ENCODE measurements around the gene ARHGAP23.
A peak's percentile ranks its signal among the peaks of the same experiment; 100 is the strongest.

The ARHGAP23 gene

GRCh38 chr17:38440614-38441397 lies 12.5 kb downstream of the ARHGAP23 start:
- FAIRE-seq (no peak), DNase-seq (ENCODE audit: low spot score) (no peak)

GRCh38 chr17:38441429-38442061 lies 13.3 kb downstream of the ARHGAP23 start:
- DNase-seq (ENCODE audit: low spot score): no peak
- FAIRE-seq: no peak

- DNase-seq (ENCODE audit: low spot score) (no peak), FAIRE-seq (no peak)
Observed at GRCh38 chr17:38442548-38442947, 14.3 kb downstream of the ARHGAP23 start.

GRCh38 chr17:38443356-38444031 lies 15.2 kb downstream of the ARHGAP23 start:
- FAIRE-seq (no peak), DNase-seq (ENCODE audit: low spot score) (no peak)

GRCh38 chr17:38444151-38444550 lies 15.9 kb downstream of the ARHGAP23 start:
- DNase-seq (ENCODE audit: low spot score): peak; percentile 78
- FAIRE-seq: no peak

- FAIRE-seq (no peak), DNase-seq (ENCODE audit: low spot score) (no peak)
Observed at GRCh38 chr17:38447502-38448085, 19.3 kb downstream of the ARHGAP23 start.

- DNase-seq (ENCODE audit: low spot score) (no peak), FAIRE-seq (no peak)
Observed at GRCh38 chr17:38448208-38448771, 20.0 kb downstream of the ARHGAP23 start.

GRCh38 chr17:38449364-38449763 lies 21.1 kb downstream of the ARHGAP23 start:
- DNase-seq (ENCODE audit: low spot score) (peak; percentile 30), FAIRE-seq (no peak)

GRCh38 chr17:38450557-38451029 lies 22.3 kb downstream of the ARHGAP23 start:
- DNase-seq (ENCODE audit: low spot score) (no peak), FAIRE-seq (no peak)

GRCh38 chr17:38451030-38451839 lies 23.0 kb downstream of the ARHGAP23 start:
- DNase-seq (ENCODE audit: low spot score): peak; percentile 88
- FAIRE-seq: no peak

- no peak for FAIRE-seq
- peak; percentile 85 for DNase-seq (ENCODE audit: low spot score)
Observed at GRCh38 chr17:38451840-38452529, 23.7 kb downstream of the ARHGAP23 start.

- no peak for DNase-seq (ENCODE audit: low spot score)
- FAIRE-seq: no peak
Observed at GRCh38 chr17:38452719-38453118, 24.5 kb downstream of the ARHGAP23 start.

GRCh38 chr17:38453951-38454421 lies 25.7 kb downstream of the ARHGAP23 start:
- DNase-seq (ENCODE audit: low spot score) (peak; percentile 68), FAIRE-seq (no peak)

GRCh38 chr17:38454532-38454931 lies 26.3 kb downstream of the ARHGAP23 start:
- DNase-seq (ENCODE audit: low spot score) (peak; percentile 79), FAIRE-seq (no peak)

GRCh38 chr17:38455288-38455915 lies 27.1 kb downstream of the ARHGAP23 start:
- no peak for DNase-seq (ENCODE audit: low spot score)
- no peak for FAIRE-seq

- DNase-seq (ENCODE audit: low spot score) (no peak), FAIRE-seq (no peak)
Observed at GRCh38 chr17:38456031-38456815, 28.0 kb downstream of the ARHGAP23 start.

- DNase-seq (ENCODE audit: low spot score) (no peak), FAIRE-seq (no peak)
Observed at GRCh38 chr17:38457577-38458371, 29.5 kb downstream of the ARHGAP23 start.

GRCh38 chr17:38458521-38458920 lies 30.3 kb downstream of the ARHGAP23 start:
- FAIRE-seq (no peak), DNase-seq (ENCODE audit: low spot score) (no peak)

Data from urothelium cell line (cell line).